GM19455 (cell line): ENCODE measurements around the gene PRDM15.

Source experiments
- ATAC-seq: cut with Tn5 transposase; IDR thresholded peaks from one replicate; pipeline ENCODE4 v1.9.1; 2021; ENCODE audit not compliant: unreplicated experiment

Gene PRDM15

DNA sequence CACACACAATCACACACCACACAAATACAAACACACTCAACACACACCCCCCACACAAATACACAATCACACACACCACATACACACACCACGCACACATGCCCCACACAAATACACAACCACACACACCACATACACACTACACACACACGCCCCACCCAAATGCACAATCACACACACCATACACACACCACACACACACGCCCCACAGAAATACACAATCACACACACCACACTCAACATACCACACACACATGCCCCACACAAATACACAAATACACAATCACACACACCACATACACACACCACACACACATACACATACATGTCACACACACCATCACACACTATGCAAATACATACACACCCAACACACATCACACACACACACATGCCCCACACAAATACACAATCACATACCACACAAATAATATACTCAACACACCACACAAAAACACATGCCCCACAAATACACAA lies 50.2 kb downstream of the PRDM15 start:
- ATAC-seq: no peak

DNA sequence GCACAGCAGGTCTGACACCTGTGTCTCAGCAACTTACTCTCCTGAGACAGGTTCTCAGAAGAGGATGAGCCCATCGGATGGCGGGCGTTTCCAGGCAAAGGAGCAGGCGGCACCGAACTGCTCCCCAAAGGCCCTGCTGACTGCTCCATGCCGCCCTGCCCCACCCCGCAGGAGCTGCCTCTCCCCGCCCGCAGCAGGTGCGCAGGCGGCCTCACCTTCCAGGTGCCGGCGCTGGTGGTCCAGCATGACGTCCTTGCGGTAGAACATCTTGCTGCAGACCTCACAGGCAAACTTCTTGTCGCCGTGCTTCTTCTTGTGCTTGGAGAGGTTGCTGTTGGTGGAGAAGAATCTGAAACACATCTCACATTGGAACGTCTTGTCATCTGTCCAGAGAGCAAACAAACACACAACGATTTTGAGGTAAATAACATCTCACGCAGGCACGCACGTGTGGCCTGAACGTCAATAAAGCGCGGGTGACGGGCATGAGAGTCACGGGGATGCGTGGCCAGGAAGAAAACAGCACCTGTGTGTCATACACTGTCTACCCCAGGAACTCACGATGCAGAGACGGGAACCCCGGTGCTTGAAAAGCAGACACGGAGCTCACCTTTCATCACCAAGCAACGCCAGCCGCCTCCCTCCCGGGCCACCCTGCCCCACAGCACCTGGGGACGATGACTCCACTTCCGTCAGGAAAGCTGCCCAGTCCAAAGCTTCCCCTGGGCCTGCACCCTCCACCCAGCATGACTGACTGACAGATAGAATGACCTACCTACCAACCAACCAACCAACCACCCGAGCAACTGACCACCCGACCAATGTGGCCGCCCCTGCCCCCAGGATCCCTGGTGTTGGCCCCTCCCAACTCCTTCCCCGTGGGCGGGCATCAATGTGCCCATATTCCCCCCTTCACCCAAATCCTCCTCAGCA lies 50.9 kb downstream of the PRDM15 start:
- no peak for ATAC-seq

DNA sequence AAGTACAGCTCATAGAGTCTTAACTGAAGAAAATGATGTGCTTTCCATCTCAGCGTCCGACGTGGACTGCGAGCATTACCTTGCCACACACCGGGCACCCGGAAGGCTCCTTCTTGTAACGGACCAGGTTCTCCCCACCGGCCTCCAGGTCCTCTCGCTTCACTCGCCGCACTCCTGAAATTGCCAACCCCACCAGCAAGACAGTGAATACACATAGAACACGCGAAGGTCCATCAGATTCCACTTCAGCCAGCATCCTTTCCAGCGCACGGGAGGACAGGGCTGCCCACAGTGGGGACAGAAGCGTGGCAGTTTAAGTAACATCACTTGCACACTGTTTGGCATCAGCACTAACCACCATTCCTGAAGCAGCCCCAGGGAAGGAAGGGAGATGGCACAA lies 53.3 kb downstream of the PRDM15 start:
- no peak for ATAC-seq

DNA sequence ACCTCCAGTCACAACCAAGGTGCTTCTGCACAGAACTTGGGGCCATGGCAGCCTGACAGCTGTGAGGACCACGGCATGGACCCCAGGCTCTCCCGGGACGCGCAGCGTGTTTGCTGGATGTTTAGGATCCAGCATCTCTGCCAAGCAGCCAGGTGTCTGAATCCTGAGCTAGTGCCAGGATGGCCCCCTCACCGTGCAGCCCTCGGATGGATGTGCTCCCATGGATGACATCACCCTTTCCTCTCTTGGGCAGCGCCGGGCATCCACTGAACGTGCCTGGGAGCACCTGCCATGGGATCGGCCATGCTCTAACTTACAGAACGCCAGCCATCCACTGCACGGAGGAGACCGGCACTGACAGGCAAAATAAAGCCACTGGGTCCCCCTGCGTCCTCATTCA lies 53.9 kb downstream of the PRDM15 start:
- no peak for ATAC-seq

DNA sequence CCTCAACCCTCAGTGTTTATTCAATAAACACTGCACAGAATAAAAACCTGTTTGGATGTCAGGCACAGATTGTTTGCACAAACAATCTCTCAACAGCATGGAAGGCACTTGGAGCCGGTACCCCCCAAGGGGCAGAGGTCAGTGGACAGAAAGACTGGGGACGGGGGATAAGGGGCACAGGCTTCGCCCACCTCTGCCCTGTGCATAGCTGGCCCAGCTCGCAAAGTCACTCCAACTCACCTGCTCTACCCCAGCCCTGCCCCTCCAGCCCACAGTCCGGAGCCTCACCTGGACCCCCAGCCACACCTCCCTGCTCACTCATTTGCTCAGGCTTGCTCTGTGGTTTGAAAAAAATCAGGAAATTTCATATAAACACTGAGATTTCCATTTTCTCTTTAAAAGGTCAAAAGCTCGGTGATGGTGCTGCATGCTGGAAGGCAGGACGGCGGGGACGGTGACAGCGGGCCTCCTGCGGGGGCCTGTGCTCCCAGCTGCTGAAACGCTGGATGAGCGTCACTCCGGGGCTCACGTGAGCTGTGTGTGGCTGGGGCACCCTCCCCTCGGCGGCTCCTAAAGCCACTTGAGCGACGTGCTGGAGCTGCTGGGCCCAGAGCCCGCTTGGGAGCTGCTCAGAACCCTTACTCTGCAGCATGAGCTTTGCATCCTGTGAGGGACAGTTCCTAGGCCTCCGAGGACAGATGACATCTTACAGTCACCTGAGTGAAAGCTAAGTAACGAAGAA lies 54.5 kb downstream of the PRDM15 start:
- ATAC-seq: no peak

DNA sequence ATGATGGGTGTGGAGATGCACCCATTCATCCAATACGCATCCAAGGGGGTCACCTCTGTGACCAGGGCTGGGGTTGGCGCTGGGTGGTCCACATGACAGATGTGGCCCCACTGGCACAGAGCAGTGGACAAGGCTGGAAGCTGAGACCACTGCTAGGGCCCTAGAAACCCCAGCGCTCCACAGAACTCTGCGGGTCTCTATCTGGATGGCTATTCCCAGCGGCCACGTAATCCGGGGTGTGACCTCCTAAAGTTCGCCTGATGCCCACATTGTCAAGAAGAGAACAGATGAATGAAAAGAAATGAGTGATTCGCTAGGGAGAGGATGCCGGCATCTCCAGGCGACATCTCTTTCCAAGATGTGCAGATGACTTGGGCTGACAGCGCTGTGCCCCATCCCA lies 55.2 kb downstream of the PRDM15 start:
- ATAC-seq: no peak

DNA sequence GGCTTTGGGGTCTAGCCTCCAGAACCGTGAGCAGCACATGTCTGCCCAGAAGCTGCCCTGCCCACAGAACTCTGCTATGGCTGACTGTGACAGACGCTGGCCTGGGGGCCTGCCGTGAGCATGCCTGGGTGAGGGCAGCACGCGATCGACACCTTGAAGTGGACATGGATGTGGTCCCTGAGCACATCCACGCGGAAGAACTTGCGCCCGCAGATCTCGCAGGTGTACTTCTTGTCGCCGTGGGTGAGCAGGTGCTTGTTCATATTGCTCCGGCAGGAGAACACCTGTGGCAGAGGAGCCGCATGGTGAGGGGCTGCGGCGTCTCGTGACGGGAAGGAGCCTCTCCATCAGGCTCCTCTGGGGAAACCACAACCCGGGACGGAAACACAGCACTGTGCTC lies 56.0 kb downstream of the PRDM15 start:
- ATAC-seq: no peak

DNA sequence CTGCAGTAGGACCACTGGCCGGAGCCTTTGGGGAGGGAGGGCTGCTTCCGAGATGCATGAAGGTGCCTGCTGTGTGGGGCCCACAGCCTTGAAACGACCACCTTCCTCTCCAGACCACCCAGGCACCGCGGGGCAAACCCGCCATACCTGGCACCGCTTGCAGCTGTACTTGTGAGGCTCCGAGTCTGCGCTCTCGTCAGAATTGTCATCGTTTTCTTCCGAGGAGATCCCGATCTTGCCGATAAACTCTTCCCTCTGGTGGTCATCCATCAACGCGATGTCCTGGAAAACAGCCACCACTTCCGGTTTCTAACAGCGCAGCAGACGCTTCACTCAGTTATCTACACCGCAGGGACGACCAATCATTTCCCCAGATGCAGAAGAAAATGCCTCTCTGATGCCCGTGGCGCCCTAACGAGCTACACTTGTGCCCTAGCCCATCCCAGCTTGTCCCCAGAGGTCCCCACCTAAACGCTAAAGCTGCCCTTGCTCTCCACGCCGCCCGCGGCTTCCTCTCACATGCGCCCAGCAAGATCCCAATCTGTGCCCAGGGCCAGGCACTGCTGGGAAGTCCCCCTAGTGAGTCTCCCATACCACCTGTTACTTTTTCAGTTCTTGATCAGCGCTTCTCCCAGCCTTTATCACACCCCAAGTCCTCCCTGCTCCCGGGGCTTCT lies 57.2 kb downstream of the PRDM15 start:
- no peak for ATAC-seq

DNA sequence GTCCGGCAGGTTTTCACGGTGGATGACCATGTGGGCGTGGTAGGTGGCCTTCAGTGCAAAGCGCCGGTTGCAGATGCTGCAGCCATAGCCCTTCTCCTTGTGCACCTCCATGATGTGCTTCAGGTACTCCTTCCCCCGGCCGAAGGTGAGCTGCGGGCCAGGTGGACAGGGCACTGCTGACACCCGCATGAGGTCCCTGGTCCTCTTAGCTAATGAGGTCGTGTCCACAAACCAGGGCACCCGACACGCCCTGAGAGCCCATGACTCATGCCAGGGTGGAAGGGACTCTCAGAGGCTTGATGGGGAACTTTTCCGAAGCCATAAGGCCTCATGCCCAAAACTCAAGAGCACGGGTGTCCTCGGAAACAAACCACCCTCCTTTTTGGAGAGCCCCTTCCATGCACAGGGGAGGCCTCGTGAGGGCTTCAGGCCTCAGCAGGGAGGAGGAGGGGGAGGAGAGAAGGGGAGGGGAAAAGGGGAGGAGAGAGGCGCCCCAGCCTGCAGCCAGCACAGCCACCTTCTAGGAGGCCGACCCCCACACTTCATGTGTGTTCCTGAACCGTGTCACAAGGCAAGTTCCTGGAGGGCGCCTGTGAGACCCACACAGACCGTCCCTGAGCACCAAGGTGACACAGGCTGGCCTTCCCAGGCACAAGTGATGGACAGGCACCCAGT lies 57.9 kb downstream of the PRDM15 start:
- no peak for ATAC-seq

DNA sequence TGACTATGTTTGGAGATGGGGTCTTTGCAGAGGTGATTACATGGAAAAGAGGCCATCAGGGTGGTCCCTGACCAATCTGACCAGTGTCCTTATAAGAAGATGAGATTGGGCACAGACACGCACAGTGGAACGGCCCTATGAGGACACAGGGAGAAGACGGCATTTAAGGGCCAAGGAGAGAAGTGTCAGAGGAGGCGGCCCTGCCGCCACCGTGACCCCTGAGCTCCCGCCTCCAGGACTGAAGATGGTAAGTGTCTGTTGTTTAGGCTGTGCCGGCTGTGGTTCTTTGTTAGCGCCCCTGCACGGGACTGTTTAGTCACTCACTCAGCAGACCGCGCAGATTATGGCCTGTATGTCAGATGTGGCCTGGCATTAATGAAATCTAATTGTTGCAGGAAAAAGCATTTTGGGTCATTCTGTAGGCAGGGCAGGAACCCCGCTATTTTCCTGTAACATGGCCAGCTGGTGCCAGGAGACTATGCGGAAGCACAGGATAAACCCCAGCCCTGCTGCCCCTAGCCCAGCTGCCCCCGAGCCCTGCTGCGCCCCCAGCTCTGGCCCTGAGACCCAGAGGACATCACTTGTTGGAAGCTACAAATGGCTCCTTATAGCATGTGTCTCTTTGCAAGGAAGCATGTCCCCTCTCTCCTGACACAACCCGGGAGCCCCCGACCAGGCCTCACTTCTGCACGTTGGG lies 58.6 kb downstream of the PRDM15 start:
- no peak for ATAC-seq

DNA sequence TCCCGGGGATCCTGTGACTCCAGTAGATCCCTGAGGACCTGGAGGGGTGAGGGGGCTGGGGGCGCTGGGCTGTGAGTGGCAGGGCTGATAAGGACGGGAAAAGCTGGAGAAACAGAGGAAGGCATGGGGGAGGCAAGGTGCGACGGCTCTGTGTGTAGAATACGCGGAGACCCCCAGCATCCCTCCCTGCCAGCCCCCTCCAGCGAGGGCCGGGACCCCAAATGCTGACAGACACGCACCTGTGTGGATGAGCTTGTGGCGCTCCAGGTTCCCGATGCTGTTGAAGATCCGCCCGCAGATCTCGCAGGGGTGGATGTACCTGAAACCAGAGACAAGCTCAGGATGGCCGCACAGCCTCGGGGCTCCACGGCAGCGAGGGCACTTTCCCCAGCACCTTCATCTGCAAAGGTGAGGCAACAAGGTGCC lies 59.3 kb downstream of the PRDM15 start:
- no peak for ATAC-seq

DNA sequence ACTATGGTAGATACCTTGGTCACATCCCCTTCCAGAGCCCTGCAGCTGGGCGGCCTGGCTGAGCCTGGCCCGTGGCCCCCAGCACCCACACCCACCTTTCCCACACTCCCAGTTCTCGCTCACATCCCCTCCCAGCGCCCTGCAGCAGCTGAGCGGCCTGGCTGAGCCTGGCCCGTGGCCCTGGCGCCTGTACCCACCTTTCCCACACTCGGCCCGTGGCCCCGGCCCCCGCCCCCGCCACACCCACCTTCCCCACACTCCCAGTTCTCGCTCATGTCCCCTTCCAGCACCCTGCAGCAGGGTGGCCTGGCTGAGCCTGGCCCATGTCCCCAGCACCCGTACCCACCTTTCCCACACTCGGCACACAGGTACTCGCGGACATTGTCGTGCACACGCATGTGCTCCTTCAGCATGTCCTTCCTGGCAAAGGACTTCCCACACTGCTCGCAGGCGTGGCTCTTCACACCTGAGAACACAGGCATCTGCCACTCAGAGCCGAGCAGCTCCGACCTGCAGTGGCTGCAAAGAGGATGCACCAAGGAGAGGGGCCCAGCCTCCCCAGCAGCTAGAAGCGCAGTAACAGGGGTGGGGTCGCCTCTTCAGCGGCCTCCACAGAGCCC lies 59.8 kb downstream of the PRDM15 start:
- no peak for ATAC-seq

DNA sequence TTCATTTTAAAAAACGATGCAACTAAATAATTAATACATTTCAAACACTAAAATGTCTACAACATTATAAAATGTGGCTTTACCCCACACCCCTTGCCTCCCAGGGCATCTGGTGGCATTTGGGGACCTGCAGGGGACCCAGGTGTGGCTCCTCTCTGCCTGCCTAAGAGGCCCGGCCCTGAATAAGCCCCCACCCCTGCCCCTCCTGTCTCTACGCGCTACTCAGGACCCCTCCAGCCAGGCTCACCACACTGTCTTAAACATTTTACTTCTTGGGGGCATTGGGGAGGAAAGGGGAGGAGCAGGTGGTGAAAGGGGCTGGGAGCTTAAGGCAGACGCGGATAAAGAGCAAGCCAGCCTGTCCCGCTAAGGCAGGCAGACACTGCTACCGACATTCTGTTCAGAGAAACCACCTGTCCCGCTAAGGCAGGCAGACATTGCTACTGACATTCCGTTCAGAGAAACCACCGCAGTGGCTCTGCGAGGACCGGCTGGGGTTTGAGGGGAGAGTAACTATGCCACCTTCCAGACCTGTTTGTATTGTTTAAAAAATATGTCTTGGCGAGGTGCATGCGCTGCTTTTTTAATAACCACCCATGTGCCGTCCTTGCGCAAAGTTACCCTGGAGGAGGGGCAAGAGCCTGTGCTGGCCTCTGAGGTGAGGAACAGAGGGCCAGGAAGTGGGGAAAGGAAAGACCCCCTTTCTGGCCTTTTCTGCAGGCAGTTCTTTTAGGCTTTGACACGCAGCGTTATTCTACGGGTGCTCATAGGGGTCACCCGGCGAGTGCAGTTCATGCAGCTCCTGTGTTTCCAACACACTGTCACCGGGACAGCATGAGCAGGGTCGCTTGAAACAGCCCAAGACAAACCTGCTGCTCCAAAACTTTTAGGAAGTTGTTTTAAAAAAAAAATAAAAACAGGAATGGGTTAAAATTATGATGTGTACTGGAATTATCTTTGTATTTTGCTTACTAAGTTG lies 61.0 kb downstream of the PRDM15 start:
- ATAC-seq: no peak

DNA sequence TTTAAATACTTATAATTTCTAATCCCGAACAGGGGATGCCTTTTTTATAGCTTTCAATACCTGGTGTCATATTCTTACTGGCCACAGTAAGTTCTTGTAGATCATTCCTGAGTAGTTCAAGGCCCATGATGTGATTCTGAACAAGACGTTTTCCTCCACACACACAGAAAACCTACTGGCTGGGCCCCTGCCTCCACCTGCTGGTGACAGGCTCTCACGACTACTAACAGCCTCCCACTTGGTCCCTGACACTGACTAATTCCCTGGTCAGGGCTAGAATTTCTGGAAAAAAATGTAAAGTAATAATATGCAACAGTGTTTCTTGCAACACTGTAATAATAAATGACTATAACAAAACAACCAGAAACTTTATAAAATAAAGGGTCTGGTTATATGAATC lies 61.9 kb downstream of the PRDM15 start:
- ATAC-seq: no peak

DNA sequence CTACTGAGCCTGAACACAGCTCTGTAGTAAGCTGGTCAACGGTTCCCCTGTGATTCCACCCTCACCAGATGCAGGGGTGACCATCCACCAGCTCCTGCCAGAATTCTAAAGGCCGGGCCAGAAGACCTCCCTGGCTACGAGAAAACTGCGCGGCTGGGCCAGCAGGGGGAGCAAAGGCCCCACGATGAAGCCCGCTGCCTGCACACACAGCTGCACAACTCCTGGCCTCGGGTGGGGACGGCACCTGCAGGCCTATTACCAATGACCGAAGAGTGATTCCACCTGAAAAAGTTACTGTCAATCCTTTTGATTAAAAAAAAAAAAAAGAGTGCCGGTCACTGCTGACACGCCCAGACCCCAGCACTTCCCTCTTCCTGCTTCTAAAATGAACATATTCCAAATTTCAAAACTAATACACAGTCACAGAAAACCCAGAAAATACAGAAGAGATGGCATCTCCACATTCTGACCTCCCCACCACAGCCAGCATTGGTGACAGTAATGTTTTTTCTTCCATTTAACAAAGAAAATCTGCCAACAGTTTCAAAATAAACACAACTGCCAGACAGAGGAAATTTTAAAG lies 62.5 kb downstream of the PRDM15 start:
- ATAC-seq: no peak

DNA sequence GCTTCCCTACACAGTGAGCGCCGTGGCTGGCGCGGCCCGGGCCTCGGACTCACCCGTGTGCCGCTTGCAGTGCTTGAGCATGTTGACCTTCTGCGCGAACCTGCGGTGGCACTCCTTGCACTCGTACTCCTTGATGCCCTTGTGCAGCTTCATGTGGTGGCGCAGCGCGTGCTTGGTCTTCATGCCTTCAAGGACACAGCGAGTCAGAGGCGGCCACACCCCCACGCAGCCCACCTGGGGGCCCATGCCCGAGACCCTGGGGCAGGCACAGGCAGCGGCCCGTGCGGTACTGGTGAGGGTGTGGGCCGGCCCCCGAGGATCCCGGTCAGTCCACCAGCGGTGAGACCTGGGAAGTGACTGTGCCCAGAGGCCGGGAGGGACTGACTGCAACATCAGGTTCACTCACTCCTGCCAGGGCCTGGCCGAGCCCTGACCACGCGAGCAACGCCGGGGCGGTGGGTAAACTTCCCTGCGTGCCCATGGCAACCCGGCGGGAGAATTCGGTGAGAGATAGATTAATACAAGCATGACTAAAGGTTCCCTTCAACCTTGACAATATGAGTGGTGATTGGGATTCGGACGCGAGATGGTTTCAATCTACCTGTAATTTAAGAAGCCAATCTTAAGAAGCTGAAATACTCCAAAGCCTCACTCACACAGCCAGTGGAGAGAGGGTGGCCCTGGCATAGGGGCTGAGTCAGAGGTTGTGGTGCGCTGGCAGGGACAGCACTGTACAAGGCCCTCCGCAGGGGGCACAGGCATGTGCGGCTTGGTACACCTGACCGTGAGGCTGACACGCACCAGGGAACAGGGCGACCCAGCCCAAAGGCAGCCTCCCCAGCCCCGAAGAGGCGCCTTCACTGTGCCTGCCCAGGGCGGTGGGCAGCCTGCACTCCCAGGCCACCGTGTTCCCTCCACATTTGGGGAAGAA lies 63.2 kb downstream of the PRDM15 start:
- ATAC-seq: no peak

DNA sequence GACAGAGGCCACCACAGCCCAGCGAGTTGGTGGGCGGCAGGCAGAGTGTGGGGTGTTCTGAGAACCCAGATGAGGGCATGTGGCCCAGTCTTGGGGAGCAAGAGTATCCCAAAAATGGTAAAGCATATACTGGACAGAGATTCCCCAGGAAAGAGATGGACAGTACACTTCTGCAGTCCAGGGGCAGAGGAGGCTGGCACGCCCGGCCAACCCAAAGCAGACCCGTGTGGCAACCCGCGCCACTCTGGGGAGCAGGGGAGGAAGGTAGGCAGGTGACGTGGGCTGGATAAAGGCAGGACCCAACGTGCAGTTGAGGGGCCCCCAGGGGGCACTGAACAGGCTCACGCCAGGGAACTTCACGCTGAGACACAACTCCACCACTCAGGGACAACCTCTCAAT lies 65.9 kb downstream of the PRDM15 start:
- ATAC-seq: no peak
